HG02759 (cell line): ENCODE measurements around the gene ENTREP1.
"Not testable (repeated sequence)": the region's sequence is repeated elsewhere in the genome, so short reads cannot be mapped to it uniquely, and the experiment has no call there.

Source experiments
- ATAC-seq: cut with Tn5 transposase; IDR thresholded peaks from one replicate; pipeline ENCODE4 v1.9.1; 2021; ENCODE audit warnings: mild to moderate bottlenecking, moderate library complexity; ENCODE audit not compliant: unreplicated experiment

The ENTREP1 gene

GRCh38 chr9:69397384-69398214 is 72.6 kb downstream of the ENTREP1 start:
- ATAC-seq, result no peak

- ATAC-seq, result no peak
These were observed 75.5 kb downstream of the ENTREP1 start for GRCh38 chr9:69400470-69400869.

- not testable (repeated sequence) for ATAC-seq
These were observed 84.9 kb downstream of the ENTREP1 start for GRCh38 chr9:69409936-69410335.

GRCh38 chr9:69411246-69411645 is 86.2 kb downstream of the ENTREP1 start:
- ATAC-seq, result no peak

GRCh38 chr9:69411931-69412740 is 87.1 kb downstream of the ENTREP1 start:
- ATAC-seq, result no peak

- ATAC-seq, result no peak
These were observed 87.7 kb downstream of the ENTREP1 start for GRCh38 chr9:69412741-69413150.

GRCh38 chr9:69420611-69421270 is 95.7 kb downstream of the ENTREP1 start:
- ATAC-seq, result no peak

- ATAC-seq, result peak; percentile 54
These were observed 97.1 kb downstream of the ENTREP1 start for GRCh38 chr9:69421908-69422801.

- ATAC-seq, result no peak
These were observed 100.3 kb downstream of the ENTREP1 start for GRCh38 chr9:69425136-69425801.

- no peak for ATAC-seq
These were observed 102.3 kb downstream of the ENTREP1 start for GRCh38 chr9:69427286-69427685.

GRCh38 chr9:69428017-69428785 is 103.2 kb downstream of the ENTREP1 start:
- ATAC-seq, result no peak

GRCh38 chr9:69429281-69429680 is 104.3 kb downstream of the ENTREP1 start:
- ATAC-seq, result no peak

GRCh38 chr9:69430206-69430605 is 105.2 kb downstream of the ENTREP1 start:
- no peak for ATAC-seq

- no peak for ATAC-seq
These were observed 106.2 kb downstream of the ENTREP1 start for GRCh38 chr9:69431203-69431602.

- no peak for ATAC-seq
These were observed 106.8 kb downstream of the ENTREP1 start for GRCh38 chr9:69431777-69432176.

- ATAC-seq, result no peak
These were observed 107.6 kb downstream of the ENTREP1 start for GRCh38 chr9:69432623-69433022.

- ATAC-seq, result no peak
These were observed 108.4 kb downstream of the ENTREP1 start for GRCh38 chr9:69433392-69433791.

- no peak for ATAC-seq
These were observed 109.0 kb downstream of the ENTREP1 start for GRCh38 chr9:69433968-69434367.

- not testable (repeated sequence) for ATAC-seq
These were observed 114.6 kb downstream of the ENTREP1 start for GRCh38 chr9:69439654-69440053.
